Inflammatory macrophage (primary cell): Measurements from ENCODE around the gene MS4A14.
"Not testable (repeated sequence)": the region's sequence is repeated elsewhere in the genome, so short reads cannot be mapped to it uniquely, and the experiment has no call there.

Experiments
- DNase-seq, 2 donors: peaks; one replicate each; pipeline ENCODE4 v3.0.0-alpha.2; 2020 to 2022
- total RNA-seq, 18 experiments: gene quantifications; one replicate each; lab custom pipeline; 2026; ENCODE audit warnings: mixed read lengths in 6 of 18, inconsistent platforms in 2 of 18; lab: John Stamatoyannopoulos, UW

MS4A14 gene
- 1.1 to 29.9 (median 3.0) reads per million in 18 experiments for total RNA-seq

GRCh38 chr11:60396382-60396781, at the start of gene MS4A14:
Gene MS4A14, plus strand, starts transcription at chr11:60396459. Its CDS starts 120 bp downstream, at chr11:60396579.
- peak; percentile 45 to 58 for DNase-seq

- no peak for DNase-seq
These were observed 49.0 kb upstream of the MS4A14 start for GRCh38 chr11:60347084-60347797.

- DNase-seq: peak in 1 of 2 donors; percentile 23
These were observed 48.1 kb upstream of the MS4A14 start for GRCh38 chr11:60348116-60348515.

- peak; percentile 59 to 63 for DNase-seq
These were observed 46.3 kb upstream of the MS4A14 start for GRCh38 chr11:60349990-60350389.

GRCh38 chr11:60357771-60358170, 38.5 kb upstream of the MS4A14 start:
- DNase-seq: peak in 1 of 2 donors; percentile 39

GRCh38 chr11:60360621-60361020, 35.6 kb upstream of the MS4A14 start:
- DNase-seq: no peak

- no peak for DNase-seq
These were observed 34.0 kb upstream of the MS4A14 start for GRCh38 chr11:60362241-60362640.

GRCh38 chr11:60363542-60364470, 32.5 kb upstream of the MS4A14 start:
- peak; percentile 89 to 96 for DNase-seq

- not testable (repeated sequence) for DNase-seq
These were observed 29.9 kb upstream of the MS4A14 start for GRCh38 chr11:60366262-60366904.

- peak; percentile 56 to 82 for DNase-seq
These were observed 29.2 kb upstream of the MS4A14 start for GRCh38 chr11:60367009-60367408.

- no peak for DNase-seq
These were observed 28.4 kb upstream of the MS4A14 start for GRCh38 chr11:60367896-60368295.

GRCh38 chr11:60370252-60370810, 25.9 kb upstream of the MS4A14 start:
- no peak for DNase-seq

GRCh38 chr11:60370811-60371298, 25.4 kb upstream of the MS4A14 start:
- DNase-seq: no peak

GRCh38 chr11:60371386-60371785, 24.9 kb upstream of the MS4A14 start:
- peak in 1 of 2 donors; percentile 39 for DNase-seq

GRCh38 chr11:60371854-60372253, 24.4 kb upstream of the MS4A14 start:
- DNase-seq: no peak

GRCh38 chr11:60372767-60373166, 23.5 kb upstream of the MS4A14 start:
- no peak for DNase-seq

- DNase-seq: peak; percentile 30 to 51
These were observed 20.9 kb upstream of the MS4A14 start for GRCh38 chr11:60375316-60375715.

- no peak for DNase-seq
These were observed 19.7 kb upstream of the MS4A14 start for GRCh38 chr11:60376601-60377000.

GRCh38 chr11:60377401-60378136, 18.7 kb upstream of the MS4A14 start:
- peak; percentile 95 to 96 for DNase-seq

GRCh38 chr11:60378354-60378753, 17.9 kb upstream of the MS4A14 start, which contains the start of gene MS4A7:
Gene MS4A7, plus strand, starts transcription at chr11:60378532. Its CDS starts 4,610 bp downstream, at chr11:60383142.
- DNase-seq: peak; percentile 86 to 97

GRCh38 chr11:60389279-60389910, 6.9 kb upstream of the MS4A14 start:
- peak; percentile 90 to 92 for DNase-seq
